GM19351 (cell line): Measurements from ENCODE around the gene ITGB7.

Source experiments
- ATAC-seq: cut with Tn5 transposase; IDR thresholded peaks from one replicate; pipeline ENCODE4 v1.9.1; 2021; ENCODE audit warnings: mild to moderate bottlenecking, moderate library complexity; ENCODE audit not compliant: unreplicated experiment

ITGB7 gene

DNA sequence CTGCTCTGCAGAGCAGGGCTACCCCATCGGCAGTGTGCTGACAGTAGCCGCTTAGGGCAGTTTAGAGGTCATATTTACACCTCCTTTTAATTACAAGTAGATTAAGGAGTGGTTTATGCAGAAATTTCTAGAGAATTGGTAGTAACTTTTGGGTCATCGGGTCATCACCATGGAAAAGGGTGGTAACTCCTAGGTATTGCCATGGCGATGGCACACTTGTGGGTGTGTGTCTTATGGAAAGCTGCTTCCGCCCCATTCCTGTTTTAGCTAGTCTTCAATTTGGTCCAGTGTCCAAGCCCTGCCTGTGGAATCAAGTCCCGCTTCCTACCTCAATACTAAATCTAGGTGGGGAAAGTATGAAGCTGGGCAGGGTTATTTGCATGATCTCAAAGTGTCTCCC is 56.0 kb downstream of the ITGB7 start:
- ATAC-seq = no peak

DNA sequence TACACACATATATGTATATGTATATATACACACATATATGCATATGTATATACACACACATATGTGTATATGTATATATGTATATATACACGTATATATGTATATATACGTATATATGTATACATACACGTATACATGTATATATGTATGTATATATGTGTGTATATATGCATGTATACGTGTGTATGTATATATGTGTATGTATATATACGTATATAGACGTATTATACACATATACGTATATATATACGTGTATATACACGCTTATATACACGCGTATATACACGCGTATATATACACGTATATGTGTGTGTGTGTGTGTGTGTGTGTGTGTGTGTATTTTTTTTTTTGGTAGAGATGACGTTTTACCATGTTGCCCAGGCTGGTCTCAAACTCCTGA is 59.4 kb downstream of the ITGB7 start:
- no peak for ATAC-seq

DNA sequence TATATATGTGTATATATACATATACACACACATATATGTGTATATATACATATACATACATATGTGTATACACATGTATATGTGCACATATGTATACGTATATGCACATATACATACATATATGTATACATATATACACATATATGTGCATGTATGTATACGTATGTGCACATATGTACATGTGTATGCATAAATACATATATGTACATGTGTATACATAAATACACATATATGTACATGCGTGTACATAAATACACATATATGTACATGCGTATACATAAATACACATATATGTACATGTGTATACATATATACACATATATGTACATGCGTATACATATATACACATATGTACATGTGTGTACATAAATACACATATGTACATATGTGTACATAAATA is 59.9 kb downstream of the ITGB7 start:
- ATAC-seq = no peak

- ATAC-seq = no peak
These were observed 61.4 kb downstream of the ITGB7 start for GRCh38 chr12:53145383-53146260.

GRCh38 chr12:53143355-53143754 is 63.7 kb downstream of the ITGB7 start:
- ATAC-seq = no peak
